Hypothalamus (tissue), 51 donors: ENCODE measurements around the gene ABR.
"Not testable (repeated sequence)": the region's sequence is repeated elsewhere in the genome, so short reads cannot be mapped to it uniquely, and the experiment has no call there.

Source experiments
- DNase-seq, 51 donors: peaks; one replicate each; lab custom pipeline; 2025; lab: John Stamatoyannopoulos, UW

Gene ABR

DNA sequence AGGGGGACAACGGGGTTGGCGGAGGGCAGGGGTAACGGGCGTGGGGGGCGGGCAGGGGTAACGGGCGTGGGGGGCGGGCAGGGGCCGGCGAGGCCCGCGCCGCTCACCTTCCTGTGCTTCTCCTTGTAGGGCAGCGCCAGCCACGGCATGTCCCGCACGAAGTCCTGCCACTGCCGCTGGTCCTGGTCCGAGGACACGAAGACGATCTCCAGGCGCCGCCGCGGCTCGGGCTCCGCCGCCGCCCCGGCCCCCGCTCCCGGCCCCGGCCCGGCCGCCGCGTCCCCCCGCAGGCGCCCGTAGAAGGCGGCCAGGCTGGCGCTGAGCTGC is 200.6 kb downstream of the ABR start:
- DNase-seq, result peak in 1 of 51 donors; percentile 53

GRCh38 chr17:978103-979093 is 201.4 kb downstream of the ABR start:
- peak in 2 of 51 donors; percentile 6 for DNase-seq

DNA sequence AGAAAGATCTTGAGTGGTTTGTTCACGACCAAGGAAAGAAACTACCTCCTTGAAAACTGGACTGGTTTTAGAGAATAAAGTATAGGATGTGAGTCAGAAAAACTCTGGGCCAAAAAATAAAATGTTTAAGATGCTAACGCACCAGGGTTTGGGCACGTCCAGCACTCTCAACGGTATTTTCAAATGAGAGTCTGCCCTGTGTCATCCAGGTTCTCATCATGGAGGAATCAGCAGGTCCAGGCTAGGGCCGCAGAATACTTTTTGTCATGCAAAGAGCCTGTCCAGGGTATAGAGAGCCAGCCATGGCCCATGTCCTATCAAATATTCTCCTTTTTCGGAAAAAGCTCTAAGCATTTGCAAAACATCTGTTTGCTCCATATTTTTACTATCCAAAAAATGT is 202.6 kb downstream of the ABR start:
- DNase-seq, result no peak

DNA sequence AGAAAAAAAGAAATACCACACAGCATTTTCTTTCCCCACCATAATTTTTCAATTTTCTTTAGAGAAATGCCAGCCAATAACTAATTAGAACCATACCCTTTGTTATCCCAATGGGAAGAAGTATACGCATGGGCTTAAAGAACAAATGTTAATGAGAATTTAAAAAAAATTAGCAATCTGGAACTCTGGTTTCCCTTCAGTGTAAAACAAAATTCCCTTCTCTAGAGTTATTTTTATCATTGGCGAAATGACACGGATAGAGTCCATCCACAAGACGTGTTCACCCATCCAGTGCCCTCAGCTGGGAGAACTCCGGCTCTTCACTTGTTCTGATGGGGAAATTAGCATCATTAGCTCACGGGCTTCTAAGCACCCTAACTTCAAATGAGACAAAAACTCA is 203.5 kb downstream of the ABR start:
- no peak for DNase-seq

- DNase-seq, result peak in 15 of 51 donors; percentile 2 to 25 (median 11)
Measured at GRCh38 chr17:975371-975915, 204.3 kb downstream of the ABR start.

- DNase-seq, result not testable (repeated sequence)
Measured at GRCh38 chr17:974778-975177, 205.0 kb downstream of the ABR start.

- DNase-seq, result no peak
Measured at GRCh38 chr17:973053-973452, 206.7 kb downstream of the ABR start.

DNA sequence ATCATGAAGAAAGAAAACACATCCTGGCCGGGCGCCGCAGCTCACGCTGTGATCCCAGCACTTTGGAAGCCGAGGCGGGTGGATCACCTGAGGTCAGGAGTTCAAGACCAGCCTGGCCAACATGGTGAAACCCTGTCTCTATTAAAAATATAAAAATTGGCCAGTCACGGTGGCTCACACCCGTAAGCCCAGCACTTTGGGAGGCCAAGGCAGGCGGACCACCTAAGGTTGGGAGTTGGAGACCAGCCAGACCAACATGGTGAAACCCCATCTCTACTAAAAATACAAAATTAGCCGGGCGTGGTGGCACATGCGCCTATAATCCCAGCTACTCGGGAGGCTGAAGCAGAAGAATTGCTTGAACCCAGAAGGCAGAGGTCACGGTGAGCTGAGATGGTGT is 207.9 kb downstream of the ABR start:
- DNase-seq, result not testable (repeated sequence)

GRCh38 chr17:970364-970763 is 209.4 kb downstream of the ABR start:
- DNase-seq, result no peak

- no peak for DNase-seq
Measured at GRCh38 chr17:969811-970355, 209.9 kb downstream of the ABR start.

DNA sequence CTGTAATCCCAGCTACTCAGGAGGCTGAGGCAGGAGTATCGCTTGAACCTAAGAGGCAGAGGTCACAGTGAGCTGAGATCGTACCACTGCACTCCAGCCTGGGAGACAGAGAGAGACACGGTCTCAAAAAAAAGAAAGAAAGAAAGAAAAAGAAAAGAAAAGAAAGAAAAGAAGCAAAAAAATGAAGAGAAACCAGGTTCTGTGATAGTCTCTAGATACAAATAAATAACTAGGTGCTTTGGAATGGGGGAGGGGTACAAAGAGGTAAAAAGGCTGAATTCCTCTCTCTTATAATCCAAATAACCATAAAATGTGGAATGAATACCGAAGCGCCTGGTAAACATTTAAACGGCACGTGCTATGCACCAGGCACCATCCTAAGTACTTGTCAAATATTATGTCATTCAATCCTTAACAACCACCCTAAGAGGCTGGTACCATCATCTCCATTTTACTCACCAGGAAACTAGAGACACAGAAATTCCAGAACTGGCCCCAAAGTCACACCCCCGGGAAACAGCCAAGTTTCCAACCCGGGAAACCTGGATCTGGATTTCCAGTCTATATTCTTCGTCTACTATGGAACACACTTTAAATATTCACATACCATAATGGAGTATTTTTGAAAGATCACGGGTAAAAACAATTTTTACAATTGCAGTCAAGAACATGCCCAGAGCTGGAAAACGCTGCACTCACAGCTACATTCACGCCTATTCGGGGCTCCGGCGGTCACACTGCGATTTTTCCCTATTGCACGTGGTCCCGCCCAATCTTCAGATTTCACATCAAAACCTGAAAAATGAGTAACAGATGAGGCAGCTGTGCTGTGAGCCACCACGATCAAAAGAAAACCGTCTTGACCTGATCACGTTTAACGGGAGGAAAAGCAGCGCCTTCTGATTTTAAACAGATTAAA is 210.7 kb downstream of the ABR start:
- DNase-seq, result no peak

GRCh38 chr17:967122-967521 is 212.7 kb downstream of the ABR start:
- DNase-seq, result no peak

GRCh38 chr17:965311-965989 is 214.3 kb downstream of the ABR start:
- no peak for DNase-seq

DNA sequence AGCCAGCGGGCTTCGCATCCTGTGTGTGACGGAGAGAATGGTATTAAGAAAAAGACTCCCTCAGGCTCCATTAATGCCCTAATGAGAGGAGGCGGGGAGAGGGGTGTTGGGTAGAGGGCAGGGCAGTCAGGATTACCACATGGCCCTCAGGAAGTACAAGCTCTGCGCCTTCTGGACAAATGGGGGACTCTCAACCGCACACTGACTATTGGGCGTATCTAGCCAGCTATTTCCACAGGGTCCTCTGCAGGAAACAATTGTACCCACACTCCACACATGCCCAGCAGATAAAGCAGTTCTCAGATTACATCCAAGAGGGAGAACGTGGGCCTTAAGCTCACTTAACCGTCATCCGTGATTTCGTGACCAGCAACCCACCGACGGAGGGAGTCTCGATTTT is 214.9 kb downstream of the ABR start:
- DNase-seq, result no peak

- no peak for DNase-seq
Measured at GRCh38 chr17:962670-963069, 217.1 kb downstream of the ABR start.

- no peak for DNase-seq
Measured at GRCh38 chr17:962166-962565, 217.6 kb downstream of the ABR start.

DNA sequence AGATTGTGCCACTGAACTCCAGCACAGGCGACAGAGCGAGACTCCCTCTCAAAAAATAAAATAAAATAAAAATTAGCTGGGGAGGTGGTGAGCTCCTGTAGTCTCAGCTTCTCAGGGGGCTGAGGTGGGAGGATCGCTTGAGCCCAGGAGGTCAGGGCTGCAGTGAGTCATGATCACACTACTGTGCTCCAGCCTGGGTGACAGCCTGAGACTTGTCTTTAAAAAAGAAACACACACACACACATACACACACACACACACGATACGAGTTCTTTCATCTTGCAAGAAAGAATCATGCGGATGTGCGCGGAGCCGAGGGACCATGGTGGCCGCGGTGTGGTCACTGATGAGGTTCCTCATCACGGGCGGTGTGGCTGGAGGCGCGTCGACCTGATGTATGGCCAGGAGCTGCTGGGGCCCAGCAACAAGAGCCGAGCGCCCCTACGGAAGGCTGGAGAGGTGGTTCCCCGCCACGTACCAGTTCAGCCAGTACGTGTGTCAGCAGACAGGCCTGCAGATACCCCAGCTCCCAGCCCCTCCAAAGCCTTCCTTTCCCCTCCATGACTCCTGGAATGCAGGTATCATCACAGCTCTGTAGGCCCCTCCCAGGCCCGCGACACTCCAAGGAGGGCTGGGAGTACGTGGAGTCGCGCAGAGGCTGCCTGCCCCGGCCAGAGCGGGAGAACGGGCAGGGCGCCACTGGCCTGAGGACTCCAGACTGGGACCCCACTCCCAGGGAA is 220.9 kb downstream of the ABR start:
- no peak for DNase-seq

- DNase-seq, result no peak
Measured at GRCh38 chr17:957856-958421, 221.8 kb downstream of the ABR start.

GRCh38 chr17:956905-957304 is 222.9 kb downstream of the ABR start:
- no peak for DNase-seq
